Stimulated activated CD8-positive, alpha-beta memory T cell treated with anti-CD3 and anti-CD28 coated beads, Interleukin-12 subunit alpha, Interleukin-12 subunit beta, amount 100 ng/mL, for 4 hours (primary cell): ENCODE data around the gene C2.
A peak's percentile ranks its signal among the peaks of the same experiment; 100 is the strongest.

Experiments used
- DNase-seq: peaks from one replicate; pipeline ENCODE4 v3.0.0-alpha.2; 2020; ENCODE audit warnings: low read depth

The C2 gene

DNA sequence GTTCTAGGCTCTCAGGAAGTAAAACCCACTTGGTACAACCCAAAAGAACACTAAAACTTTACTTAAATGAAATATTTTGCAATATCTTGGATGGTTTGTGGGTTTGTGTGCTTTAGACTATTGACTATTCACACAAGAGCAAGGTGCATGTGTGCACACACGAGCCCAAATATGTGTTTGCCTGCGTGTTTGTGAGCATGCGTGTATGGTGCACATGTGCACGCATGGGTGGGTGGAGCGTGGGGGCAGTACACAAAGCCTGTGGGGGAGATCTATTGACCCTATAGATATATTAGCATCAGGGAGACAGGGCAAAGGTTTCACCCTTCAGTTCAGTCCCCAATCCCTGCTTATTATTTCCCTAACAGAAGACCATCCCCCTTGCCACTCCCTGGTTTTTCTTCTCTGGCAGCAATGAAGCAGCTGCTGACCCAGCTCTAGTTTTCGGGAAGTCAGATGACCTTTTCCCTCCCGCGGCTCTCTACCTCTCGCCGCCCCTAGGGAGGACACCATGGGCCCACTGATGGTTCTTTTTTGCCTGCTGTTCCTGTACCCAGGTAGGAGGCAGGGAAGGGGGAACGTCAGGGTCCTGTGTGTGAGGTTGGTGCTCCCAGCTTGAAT is at the start of gene C2:
TSS of gene C2 (plus strand) at position 476 of the 621 bp plus-strand sequence. CDS start at position 512, 36 bp downstream.
- DNase-seq = no peak

DNA sequence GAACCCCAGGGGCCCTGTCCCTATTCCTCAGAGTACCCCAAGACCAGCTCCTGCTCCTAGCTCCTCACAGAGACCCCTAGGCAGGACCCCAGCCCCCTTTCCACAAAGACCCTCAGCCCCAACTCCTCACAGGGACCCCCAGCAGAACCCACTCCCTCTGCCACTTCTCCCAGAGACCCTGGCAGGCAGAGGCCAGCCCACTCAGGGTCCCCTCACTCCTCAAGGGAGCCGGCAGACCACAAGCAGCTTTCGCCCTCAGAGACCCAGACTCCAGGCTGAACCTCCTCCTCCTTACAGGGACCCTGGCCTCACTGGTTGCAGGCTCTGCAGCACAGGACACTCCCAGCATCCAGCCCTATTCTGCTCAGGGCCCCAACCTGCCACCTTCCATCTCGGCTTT is 49.3 kb upstream of the C2 start:
- no peak for DNase-seq

DNA sequence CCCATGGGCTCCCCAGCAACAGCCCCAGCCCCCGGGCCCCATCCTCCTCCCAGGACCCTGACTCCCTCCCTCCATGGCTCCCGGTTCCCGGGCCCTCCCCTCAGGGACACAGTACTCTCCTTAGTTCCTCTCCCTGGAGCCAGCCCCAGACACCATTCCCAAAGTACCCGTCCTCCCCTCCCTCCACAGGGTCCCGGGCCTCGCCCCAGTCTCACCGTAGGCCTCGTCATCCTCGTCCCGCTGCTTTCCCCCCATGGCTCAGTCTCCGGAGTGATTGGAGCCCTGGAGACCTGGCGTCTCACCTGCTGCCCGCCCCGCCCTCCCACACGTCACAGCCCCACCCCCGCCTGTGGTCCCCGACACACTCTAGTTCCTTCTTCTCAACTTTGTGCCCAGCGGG is 48.8 kb upstream of the C2 start, which contains the start of gene SLC44A4:
TSS of gene SLC44A4 (minus strand) at position 272 of the 400 bp plus-strand sequence. CDS start at position 255, 17 bp downstream.
- no peak for DNase-seq

- DNase-seq = no peak
Observed at GRCh38 chr6:31879143-31879542, 48.4 kb upstream of the C2 start.

DNA sequence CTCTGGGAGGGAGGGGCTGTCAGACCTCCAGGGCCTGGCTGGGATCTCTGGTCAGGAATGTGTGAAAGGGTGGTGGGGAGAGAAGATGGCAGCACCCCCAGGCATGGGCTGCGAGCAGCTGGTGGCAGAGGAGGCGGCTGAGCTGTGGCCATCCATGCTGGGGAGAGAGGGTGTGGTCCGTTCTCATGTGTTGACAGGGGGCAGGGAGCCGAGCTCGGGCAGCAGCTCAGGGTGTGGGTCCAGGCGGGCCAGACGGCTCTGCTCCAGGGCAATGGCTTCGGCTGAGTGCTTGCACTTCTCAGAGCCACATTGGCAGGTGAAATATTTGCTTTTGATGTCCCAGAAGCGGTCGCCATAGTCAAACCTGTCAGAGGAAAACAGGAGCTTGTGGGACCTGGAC is 47.6 kb upstream of the C2 start:
- DNase-seq = no peak

- DNase-seq = no peak
Observed at GRCh38 chr6:31880616-31881015, 46.9 kb upstream of the C2 start.

GRCh38 chr6:31881136-31881859 is 46.2 kb upstream of the C2 start:
- DNase-seq = no peak

DNA sequence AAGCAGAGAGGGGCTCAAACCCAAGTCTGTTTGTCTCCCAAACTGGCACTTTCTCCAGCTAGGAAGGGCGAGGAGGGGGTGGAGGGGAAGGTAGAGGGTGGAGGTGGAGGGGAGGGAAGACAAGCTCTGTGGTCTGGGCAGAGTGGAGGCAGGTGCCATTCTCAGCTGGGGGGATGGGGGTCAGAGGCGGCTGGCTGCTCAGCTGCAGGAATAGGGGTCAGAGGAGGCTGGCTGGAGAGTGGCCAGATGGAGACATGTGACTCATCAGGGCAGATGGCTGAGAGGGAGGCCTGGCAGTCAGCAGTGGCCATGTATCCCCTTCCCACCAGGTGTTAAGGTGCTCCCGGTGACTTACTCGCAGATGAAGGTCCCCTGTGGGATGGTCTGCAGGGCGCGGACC is 45.2 kb upstream of the C2 start:
- no peak for DNase-seq

GRCh38 chr6:31883676-31884075 is 43.8 kb upstream of the C2 start:
- no peak for DNase-seq

- DNase-seq = no peak
Observed at GRCh38 chr6:31884528-31885035, 42.9 kb upstream of the C2 start.

DNA sequence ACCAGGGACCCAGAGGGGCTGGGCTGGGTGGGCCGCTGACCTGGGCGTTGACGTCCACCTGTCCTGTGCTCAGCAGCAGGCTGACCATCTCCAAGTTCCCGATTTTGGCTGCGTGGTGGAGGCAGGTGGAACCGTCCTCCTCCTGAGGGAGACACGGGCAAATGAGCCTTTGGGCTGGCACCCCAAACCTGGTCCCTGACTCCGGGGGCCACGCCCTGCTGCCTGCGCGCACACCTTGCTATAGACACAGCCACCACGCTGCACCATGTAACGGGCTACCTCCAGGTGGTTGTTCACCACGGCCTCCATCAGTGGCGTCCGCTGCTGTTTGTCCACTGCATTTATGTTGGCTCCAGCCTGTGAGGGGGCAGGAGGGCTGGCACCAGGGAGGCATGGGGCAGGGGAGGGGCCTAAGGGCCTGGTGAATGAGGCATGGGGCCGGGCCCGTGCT is 41.0 kb upstream of the C2 start:
- no peak for DNase-seq

- no peak for DNase-seq
Observed at GRCh38 chr6:31887173-31888007, 40.1 kb upstream of the C2 start.

- DNase-seq = no peak
Observed at GRCh38 chr6:31888276-31889258, 39.0 kb upstream of the C2 start.

DNA sequence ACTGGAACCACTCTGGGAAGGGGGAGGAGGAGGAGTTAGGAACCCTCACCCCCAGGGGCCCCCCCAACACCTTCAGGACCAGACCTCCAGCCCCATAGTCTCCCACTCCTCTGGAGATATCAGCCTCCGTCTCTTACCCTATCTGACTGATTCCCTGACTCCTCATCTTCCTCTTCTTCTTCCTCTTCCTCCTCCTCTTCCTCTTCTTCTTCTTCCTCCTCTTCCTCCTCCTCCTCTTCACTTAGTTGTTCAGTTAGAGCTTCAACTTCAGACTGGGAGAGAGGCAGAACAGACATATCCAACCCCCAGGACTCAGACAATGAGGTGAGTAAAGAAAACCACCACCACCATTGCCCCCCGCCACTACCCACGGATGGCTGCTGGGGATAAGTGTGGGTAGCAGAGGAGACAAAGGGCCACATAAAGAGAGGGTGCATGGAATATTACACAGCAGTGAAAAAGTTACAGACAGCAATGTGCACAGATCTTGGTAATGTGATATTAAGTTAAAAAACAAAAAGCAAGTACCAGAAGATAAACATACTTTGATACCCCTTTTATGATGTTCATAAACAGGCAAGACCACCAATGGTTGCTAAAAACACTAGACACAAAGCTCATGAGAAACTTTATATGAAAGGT is 38.1 kb upstream of the C2 start:
- DNase-seq = no peak

- DNase-seq = no peak
Observed at GRCh38 chr6:31892821-31893220, 34.7 kb upstream of the C2 start.

DNA sequence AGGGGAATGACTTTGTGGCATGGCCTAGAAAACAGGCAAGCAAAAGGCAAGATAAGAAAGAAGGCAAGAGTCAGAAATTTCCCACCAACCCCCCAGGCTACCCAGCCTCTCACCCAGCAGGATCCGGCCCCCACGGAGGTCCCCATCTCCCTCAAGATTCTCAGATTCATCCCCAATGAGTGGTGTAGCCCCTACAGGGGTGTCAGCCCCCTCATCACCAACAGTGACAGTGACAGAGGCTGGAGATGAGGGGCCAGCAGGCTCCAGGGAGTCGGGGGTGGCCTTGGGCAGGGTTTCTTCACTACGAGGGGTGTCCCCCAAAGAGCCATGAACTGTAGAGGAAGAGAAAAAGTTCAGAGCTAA is 31.0 kb upstream of the C2 start:
- no peak for DNase-seq

- DNase-seq = no peak
Observed at GRCh38 chr6:31896856-31897611, 30.5 kb upstream of the C2 start.

DNA sequence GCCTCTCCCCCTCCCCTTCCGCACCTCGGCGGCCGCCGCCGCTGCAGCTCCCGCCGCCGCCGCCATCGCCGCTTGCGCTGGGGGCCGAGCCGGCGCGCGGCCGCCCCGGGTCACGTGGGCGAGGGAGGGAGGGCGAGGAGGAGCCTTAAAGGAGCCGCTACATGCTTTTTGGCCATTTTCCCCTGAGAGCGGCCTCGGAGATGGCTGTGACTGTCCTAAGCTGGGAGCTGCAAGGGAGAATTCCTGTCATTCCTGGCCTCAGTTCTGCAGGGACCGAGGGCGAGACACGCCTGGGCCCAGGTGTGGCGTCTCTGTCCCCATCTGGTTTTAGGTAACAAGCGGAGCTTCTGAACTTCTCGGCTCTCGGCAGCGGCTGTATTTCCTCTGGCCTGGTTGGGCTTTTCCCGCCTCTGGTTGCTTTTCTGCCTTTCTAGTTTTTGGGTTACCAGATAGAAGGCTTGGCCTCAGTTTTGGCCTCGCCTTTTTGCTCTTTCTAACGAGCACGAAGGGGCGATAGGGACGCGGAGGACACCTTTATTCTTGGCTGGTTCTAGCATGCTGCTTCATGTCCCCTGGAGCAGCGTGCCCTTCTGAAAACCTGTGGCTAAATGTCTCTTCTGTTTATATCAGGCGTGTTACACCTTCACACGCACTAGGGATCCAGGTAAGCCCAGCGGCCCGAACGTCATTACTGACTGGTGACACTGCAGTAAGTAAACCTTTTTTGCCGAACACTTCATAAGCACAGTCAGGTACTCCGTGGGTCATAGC is 29.7 kb upstream of the C2 start, which contains the start of gene EHMT2:
TSS of gene EHMT2 (minus strand) at position 87 of the 771 bp plus-strand sequence. CDS start at position 66, 21 bp downstream.
- DNase-seq = peak; percentile 79

DNA sequence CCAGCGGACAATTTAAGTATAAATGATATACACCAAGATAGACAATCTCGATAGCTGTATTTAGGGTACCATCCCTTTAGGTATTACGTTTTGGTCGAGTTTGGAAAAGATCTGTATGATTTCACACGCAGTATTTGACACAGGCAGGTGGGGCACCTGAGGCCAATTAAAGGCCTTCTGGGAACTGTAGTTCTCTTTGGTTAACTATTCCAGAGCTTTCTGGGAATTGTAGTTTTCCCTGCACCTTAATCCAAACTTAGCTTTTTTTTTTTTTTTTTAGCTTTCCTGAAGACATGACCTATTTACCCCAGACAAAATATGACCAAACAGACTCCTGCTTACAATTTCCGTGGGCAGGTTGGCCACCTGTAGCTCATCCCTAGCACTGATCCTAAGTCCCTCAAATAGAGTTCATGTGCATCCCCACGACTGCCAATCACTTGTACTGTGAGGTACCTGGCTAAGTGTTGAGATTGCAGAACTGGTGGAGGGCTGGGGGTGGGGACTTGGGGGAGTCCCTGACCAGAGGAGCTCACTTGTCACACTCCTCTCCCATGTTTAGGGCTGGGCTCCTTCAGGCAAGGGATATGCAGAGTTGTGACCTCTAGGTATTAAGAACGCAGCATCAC is 29.0 kb upstream of the C2 start:
- DNase-seq = no peak
